Stimulated activated CD4-positive, alpha-beta T cell treated with anti-CD3 and anti-CD28 coated beads, TNF-alpha, amount 100 ng/mL, for 24 hours (primary cell): Measurements from ENCODE around the gene ADGRA3.

Experiments
- DNase-seq, 3 experiments: peaks; one replicate each; pipeline ENCODE4 v3.0.0-alpha.2; 2020; ENCODE audit warnings: low read depth in 3 of 3

Gene ADGRA3, protein sequence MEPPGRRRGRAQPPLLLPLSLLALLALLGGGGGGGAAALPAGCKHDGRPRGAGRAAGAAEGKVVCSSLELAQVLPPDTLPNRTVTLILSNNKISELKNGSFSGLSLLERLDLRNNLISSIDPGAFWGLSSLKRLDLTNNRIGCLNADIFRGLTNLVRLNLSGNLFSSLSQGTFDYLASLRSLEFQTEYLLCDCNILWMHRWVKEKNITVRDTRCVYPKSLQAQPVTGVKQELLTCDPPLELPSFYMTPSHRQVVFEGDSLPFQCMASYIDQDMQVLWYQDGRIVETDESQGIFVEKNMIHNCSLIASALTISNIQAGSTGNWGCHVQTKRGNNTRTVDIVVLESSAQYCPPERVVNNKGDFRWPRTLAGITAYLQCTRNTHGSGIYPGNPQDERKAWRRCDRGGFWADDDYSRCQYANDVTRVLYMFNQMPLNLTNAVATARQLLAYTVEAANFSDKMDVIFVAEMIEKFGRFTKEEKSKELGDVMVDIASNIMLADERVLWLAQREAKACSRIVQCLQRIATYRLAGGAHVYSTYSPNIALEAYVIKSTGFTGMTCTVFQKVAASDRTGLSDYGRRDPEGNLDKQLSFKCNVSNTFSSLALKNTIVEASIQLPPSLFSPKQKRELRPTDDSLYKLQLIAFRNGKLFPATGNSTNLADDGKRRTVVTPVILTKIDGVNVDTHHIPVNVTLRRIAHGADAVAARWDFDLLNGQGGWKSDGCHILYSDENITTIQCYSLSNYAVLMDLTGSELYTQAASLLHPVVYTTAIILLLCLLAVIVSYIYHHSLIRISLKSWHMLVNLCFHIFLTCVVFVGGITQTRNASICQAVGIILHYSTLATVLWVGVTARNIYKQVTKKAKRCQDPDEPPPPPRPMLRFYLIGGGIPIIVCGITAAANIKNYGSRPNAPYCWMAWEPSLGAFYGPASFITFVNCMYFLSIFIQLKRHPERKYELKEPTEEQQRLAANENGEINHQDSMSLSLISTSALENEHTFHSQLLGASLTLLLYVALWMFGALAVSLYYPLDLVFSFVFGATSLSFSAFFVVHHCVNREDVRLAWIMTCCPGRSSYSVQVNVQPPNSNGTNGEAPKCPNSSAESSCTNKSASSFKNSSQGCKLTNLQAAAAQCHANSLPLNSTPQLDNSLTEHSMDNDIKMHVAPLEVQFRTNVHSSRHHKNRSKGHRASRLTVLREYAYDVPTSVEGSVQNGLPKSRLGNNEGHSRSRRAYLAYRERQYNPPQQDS (N-terminal part only)

DNA sequence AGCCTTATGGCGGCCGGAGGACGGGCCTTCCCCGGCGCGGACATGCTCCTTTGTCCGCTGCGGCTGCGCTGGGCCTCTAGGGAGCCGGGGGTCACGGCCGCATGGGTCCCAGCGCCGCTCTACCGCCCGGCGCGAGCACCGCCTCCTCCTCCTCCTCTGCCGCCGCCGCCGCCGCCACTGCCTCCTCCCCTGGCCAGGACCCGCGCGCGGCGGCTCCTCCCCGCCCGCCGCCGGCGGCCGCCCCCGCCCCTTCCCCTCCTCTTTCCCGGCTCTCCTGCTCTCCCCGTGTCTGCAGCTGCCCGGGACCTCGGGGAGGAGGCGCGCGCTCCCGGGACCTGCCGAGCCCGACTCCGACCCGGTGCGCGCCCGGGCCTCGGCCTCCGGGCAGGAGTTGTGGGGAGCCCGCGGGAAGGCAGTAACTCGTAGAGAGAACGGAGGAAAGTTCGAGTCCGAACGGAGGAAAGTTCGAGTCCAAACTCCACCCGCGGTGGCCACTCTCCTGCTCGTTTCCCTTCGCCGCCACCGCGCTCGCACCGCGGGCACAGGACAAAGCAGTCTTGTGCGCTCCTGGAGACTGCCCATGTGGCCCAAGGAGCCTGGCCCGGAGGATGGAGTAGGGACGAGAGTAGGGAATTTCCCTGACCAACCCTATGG, at the start of gene ADGRA3:
Gene ADGRA3, minus strand, starts transcription at position 179 of the 654 bp plus-strand sequence. CDS start 282 bp downstream, outside the sequence.
- peak in 2 of 3 experiments; percentile 26 to 59 for DNase-seq

GRCh38 chr4:22556495-22556894, 40.6 kb upstream of the ADGRA3 start:
- no peak for DNase-seq

DNA sequence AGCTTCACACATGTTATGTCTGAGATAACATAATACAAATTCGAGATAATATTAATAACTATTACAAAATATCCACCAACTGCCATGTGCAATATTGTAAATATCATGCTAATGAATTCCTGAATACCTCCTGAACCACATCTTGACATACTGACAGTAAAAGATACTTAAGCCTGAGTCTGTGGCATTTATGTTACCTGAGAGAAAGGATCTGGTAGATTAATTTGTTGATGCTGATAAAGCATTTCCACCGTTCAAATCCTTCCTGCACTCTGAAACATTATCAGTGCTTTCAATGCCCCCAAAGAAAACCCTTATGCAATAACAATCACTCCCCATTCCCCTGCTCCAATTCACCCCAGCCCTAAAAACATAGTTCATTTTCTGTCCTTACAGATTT, 38.8 kb upstream of the ADGRA3 start:
- DNase-seq: no peak

DNA sequence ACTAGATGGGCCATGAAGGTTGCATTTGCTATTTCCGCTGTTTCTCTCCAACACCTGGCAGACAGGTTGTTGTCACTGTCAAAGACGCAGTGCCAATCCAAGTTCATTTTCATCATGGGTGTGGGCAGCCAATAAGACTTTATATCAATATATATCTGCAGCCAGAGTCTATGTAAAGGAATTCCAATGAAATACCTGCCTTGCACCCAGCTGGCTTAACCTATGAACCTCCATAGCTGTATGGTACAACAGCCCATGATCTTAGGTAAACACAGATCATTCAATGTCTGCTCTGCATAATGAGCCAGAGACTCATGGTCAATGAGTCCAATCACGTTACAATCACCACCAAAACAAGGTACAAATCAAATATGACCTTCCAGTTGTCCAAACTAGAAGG, 37.7 kb upstream of the ADGRA3 start:
- DNase-seq: no peak

DNA sequence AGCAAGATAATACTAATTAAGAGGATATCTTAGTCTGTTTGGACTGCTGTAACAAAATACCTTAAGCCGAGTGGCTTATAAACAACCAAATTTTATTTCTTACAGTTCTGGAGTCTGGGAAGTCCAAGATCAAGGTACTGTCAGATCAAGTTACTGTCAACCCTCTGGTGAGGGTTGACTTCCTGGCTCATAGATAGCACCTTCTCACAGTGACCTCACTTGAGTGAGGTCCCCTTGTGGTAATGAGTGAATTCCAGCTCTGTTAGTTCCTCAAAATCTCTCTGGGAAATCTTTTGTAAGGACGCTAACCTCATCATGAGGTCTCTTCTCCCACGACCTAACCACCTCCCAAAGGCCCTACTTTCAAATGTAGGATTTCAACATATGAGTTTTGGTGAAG, 36.9 kb upstream of the ADGRA3 start:
- DNase-seq: no peak

DNA sequence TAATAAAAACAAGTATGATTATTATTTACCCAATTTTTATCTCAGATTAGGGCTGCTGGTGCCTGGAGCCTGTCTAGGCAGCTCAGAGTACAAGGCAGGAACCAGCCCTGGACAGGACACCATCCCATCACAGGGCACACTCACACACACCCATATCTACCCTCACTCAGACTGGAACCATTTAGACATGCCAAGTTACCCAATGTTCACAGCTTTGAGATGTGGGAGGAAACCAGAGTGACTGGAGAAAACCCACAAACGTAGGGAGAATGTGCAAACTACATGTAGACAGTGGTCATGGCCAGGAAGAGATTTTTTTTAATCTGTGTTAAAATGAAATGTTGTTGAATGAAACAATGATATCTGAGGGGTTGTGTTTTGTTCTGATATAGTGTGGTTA, 35.7 kb upstream of the ADGRA3 start:
- no peak for DNase-seq

- no peak for DNase-seq
Measured at GRCh38 chr4:22546299-22546698, 30.4 kb upstream of the ADGRA3 start.

GRCh38 chr4:22539251-22539650, 23.4 kb upstream of the ADGRA3 start:
- no peak for DNase-seq

GRCh38 chr4:22537864-22538263, 22.0 kb upstream of the ADGRA3 start:
- DNase-seq: no peak

DNA sequence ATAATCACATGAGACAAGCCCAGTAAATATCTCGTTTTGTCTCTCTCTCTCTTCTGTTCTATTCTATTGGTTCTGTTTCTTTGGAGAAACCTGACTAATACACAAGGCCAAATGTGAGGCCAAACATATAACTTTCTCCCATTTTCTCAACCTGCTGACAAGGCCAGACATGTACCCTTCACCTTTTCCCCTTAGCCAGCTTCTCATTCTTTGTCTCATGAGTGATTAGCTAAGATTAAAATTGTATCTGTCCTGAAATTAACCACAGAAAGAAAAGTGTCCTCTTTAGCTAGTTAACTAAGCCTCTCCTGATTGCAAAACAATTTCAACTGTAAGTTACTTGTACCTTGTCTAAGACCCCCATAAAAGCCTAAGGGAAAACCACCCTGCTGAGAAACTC, 18.5 kb upstream of the ADGRA3 start:
- no peak for DNase-seq

- DNase-seq: no peak
Measured at GRCh38 chr4:22532896-22533295, 17.0 kb upstream of the ADGRA3 start.

GRCh38 chr4:22532117-22532516, 16.3 kb upstream of the ADGRA3 start:
- DNase-seq: no peak

GRCh38 chr4:22531311-22532019, 15.6 kb upstream of the ADGRA3 start:
- no peak for DNase-seq

GRCh38 chr4:22524895-22525294, 9.0 kb upstream of the ADGRA3 start:
- DNase-seq: no peak

GRCh38 chr4:22522706-22523501, 7.0 kb upstream of the ADGRA3 start:
- DNase-seq: no peak

DNA sequence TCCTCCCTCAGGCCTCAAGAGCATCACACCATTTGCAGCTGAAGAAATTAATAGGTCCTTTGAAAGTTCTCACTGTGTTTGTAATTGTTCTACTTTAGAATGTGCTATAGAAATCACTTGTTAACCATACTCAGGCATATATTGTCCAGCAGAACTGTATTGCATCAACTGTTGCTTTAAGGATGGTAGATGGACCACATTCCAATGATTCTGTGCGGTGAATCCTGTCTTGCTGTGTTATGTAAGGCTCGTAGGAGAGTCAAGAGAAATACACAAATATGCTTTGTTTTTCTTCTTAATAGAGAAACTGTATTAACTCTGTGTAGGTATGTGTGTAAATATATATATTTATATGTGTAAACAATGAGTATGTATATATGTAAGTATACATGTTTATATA, 6.3 kb upstream of the ADGRA3 start:
- no peak for DNase-seq

DNA sequence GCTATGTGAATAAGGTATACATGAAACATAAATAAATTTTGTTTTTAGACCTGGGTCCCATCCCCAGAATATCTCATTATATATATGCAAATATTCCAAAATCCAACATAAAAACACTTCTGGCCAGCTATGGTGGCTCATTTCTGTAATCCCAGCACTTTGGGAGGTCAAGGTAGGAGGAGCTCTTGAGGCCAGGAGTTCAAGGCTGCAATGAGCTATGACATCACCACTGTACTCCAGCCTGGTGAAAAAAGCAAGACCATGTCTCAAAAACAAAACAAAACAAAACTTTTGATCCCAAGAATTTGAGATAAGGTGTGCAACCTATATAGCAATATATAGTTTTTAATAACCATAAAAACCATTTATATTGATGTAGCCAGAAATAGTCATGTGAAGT, 5.4 kb upstream of the ADGRA3 start:
- no peak for DNase-seq

- DNase-seq: peak in 2 of 3 experiments; percentile 22 to 37
Measured at GRCh38 chr4:22515145-22515887, 550 bp downstream of the ADGRA3 start.

DNA sequence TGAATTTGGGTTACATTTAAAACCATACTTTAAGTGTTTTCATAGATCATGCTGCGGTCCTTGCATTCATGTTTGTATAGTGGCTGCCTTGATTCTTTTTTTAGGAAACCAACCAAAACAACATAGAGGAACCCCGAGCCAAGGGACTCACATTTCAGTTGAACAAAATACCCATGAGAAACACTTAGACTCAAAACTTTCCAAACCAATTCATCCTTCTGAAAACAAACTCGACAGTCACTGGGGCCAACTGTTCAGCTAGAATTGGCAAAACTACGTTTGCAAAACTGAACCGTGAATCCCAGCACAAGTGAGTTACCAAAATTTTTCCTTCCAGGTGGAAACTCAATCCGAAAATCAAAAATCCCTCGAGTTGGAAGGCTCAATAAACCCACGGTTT, 1.4 kb downstream of the ADGRA3 start:
- no peak for DNase-seq
